Stimulated activated CD4-positive, alpha-beta T cell treated with anti-CD3 and anti-CD28 coated beads, TNF-alpha, amount 100 ng/mL, for 1 hour (primary cell): ENCODE data around the gene CTNNA3.

ENCODE experiments used
- DNase-seq, 3 donors: peaks; one replicate each; pipeline ENCODE4 v3.0.0-alpha.2; 2020; ENCODE audit warnings: low read depth in 3 of 3, low spot score in 1 of 3

The CTNNA3 gene

GRCh38 chr10:66684581-66684980, 1011.4 kb downstream of the CTNNA3 start:
- no peak for DNase-seq

GRCh38 chr10:66680886-66681285, 1015.1 kb downstream of the CTNNA3 start:
- DNase-seq = no peak

GRCh38 chr10:66678521-66678920, 1017.5 kb downstream of the CTNNA3 start:
- no peak for DNase-seq

- DNase-seq = no peak
Measured at GRCh38 chr10:66673071-66673470, 1022.9 kb downstream of the CTNNA3 start.

- no peak for DNase-seq
Measured at GRCh38 chr10:66671562-66671961, 1024.4 kb downstream of the CTNNA3 start.

- no peak for DNase-seq
Measured at GRCh38 chr10:66671064-66671463, 1024.9 kb downstream of the CTNNA3 start.

- DNase-seq = no peak
Measured at GRCh38 chr10:66656499-66656898, 1039.5 kb downstream of the CTNNA3 start.

GRCh38 chr10:66654861-66655260, 1041.1 kb downstream of the CTNNA3 start:
- no peak for DNase-seq

- no peak for DNase-seq
Measured at GRCh38 chr10:66651308-66652082, 1044.5 kb downstream of the CTNNA3 start.

- no peak for DNase-seq
Measured at GRCh38 chr10:66649626-66650025, 1046.4 kb downstream of the CTNNA3 start.

- no peak for DNase-seq
Measured at GRCh38 chr10:66642217-66642616, 1053.8 kb downstream of the CTNNA3 start.

- no peak for DNase-seq
Measured at GRCh38 chr10:66639371-66639770, 1056.6 kb downstream of the CTNNA3 start.

- DNase-seq = no peak
Measured at GRCh38 chr10:66637273-66638036, 1058.5 kb downstream of the CTNNA3 start.

GRCh38 chr10:66629996-66630395, 1066.0 kb downstream of the CTNNA3 start:
- DNase-seq = no peak

- DNase-seq = no peak
Measured at GRCh38 chr10:66627156-66627555, 1068.8 kb downstream of the CTNNA3 start.

GRCh38 chr10:66625709-66626590, 1070.0 kb downstream of the CTNNA3 start:
- no peak for DNase-seq

GRCh38 chr10:66622050-66622449, 1073.9 kb downstream of the CTNNA3 start:
- no peak for DNase-seq

- no peak for DNase-seq
Measured at GRCh38 chr10:66604195-66604594, 1091.8 kb downstream of the CTNNA3 start.

GRCh38 chr10:66591865-66592264, 1104.1 kb downstream of the CTNNA3 start:
- no peak for DNase-seq

GRCh38 chr10:66587680-66588050, 1108.3 kb downstream of the CTNNA3 start:
- no peak for DNase-seq

GRCh38 chr10:66586897-66587679, 1108.9 kb downstream of the CTNNA3 start:
- DNase-seq = no peak
